ENCODE results near the gene PDXDC1. TPM values are rescaled to one million over a fixed set of nuclear protein-coding genes. Genes with fewer than 3 reads are reported as not detected.
"Not testable (repeated sequence)": the region's sequence is repeated elsewhere in the genome, so short reads cannot be mapped to it uniquely, and the experiment has no call there.

PDXDC1 gene
- total RNA-seq, 1 experiment from 2014 or later: 94.3 TPM

- no peaks in the 10 kb centered on the region for H3K79me2 ChIP-seq (ENCODE audit: insufficient read depth, low read length)
- H4K20me1 ChIP-seq (ENCODE audit: insufficient read depth): no peaks in the 10 kb centered on the region
- no peaks in the 10 kb centered on the region for H3K9me2 ChIP-seq (ENCODE audit: insufficient read depth)
- H3K27me3 ChIP-seq (ENCODE audit: insufficient read depth, low read length): no peaks in the 10 kb centered on the region
- TF ChIP-seq POLR2A (IDR thresholded peaks at IDR 0.05; ENCODE audit: borderline replicate concordance, extremely low read depth, insufficient read depth, insufficient read length) (no peak), SRF (IDR thresholded peaks at IDR 0.05; ENCODE audit: low read depth) (no peak), CTCF (IDR thresholded peaks at IDR 0.05 in 2 of 3, conservative IDR thresholded peaks at IDR 0.05 in 1 of 3; ENCODE audit: borderline replicate concordance in 1 of 3, insufficient read depth in 1 of 3, low read depth in 2 of 3, low read length in 2 of 3) (no peak)
- peaks cover 0 to 8% of the 10 kb centered on the region in 2 experiments; a peak in 1 of 4 replicates for H3K36me3 ChIP-seq (ENCODE audit: control insufficient read depth in 1 of 2, insufficient read depth in 2 of 2, low read length in 2 of 2)
- BruUV-seq (replicated peaks): no TSS peak
- no peak for DNase-seq (ENCODE audit: low read depth, low spot score)
- H3K9me3 ChIP-seq (ENCODE audit: control insufficient read depth in 1 of 2, insufficient read depth in 1 of 2, low read depth in 1 of 2, low read length in 2 of 2): no peaks in the 10 kb centered on the region
- intact Hi-C loops (cut with micrococcal nuclease): no loop called here
- H2AFZ ChIP-seq (ENCODE audit: low read depth, low read length, poor library complexity, severe bottlenecking): no peak overlapping the region
- H3K4me3 ChIP-seq (replicated peaks in 1 of 2; ENCODE audit: low read depth in 1 of 2, low read length in 2 of 2): no peak overlapping the region
- POLR2A ChIA-PET: no interaction called here
- no peak overlapping the region for H3K27ac ChIP-seq (ENCODE audit: low read depth, low read length)
- ATAC-seq: no peak
- H3K4me1 ChIP-seq (ENCODE audit: control insufficient read depth in 1 of 2, insufficient read depth in 2 of 2, low read length in 2 of 2): peaks cover 4 to 13% of the 10 kb centered on the region in 2 experiments; a peak in 2 of 4 replicates
- H3K4me2 ChIP-seq (ENCODE audit: low read length): no peak overlapping the region
- RAD21 ChIA-PET (ENCODE audit: low non-redundant PET in 1 of 2, low total read pairs in 2 of 2, uncharacterized antibody in 2 of 2, unreplicated experiment in 2 of 2): no interaction called here
- H3K9ac ChIP-seq (ENCODE audit: low read length): no peak overlapping the region
- CTCF ChIA-PET: no interaction called here
Measured at GRCh38 chr16:15044286-15044685, 69.5 kb downstream of the PDXDC1 start.

DNA sequence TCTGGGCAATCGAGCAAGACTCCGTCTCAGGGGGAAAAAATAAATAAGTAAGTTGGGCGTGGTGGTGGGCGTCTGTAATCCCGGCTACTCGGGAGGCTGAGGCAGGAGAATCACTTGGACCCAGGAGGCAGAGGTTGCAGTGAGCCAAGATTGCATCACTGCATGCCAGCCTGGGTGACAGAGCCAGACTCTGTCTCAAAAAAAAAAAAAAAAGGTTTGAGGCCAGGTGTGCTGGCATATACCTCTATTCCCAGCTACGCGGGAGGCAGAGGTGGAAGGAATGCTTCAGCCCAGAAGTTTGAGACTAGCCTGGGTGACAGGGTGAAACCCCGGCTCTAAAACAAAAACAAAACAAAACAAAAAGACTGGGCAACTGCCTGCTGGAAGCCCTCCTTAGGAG, 70.4 kb downstream of the PDXDC1 start:
- RAD21 ChIA-PET (ENCODE audit: low non-redundant PET in 1 of 2, low total read pairs in 2 of 2, uncharacterized antibody in 2 of 2, unreplicated experiment in 2 of 2); H4K20me1 ChIP-seq (ENCODE audit: insufficient read depth); H3K4me3 ChIP-seq (replicated peaks in 1 of 2; ENCODE audit: low read depth in 1 of 2, low read length in 2 of 2); DNase-seq (ENCODE audit: low read depth, low spot score); POLR2A ChIA-PET; H2AFZ ChIP-seq (ENCODE audit: low read depth, low read length, poor library complexity, severe bottlenecking); H3K27me3 ChIP-seq (ENCODE audit: insufficient read depth, low read length); H3K4me2 ChIP-seq (ENCODE audit: low read length); H3K9ac ChIP-seq (ENCODE audit: low read length); BruUV-seq (replicated peaks); H3K27ac ChIP-seq (ENCODE audit: low read depth, low read length); H3K9me3 ChIP-seq (ENCODE audit: control insufficient read depth in 1 of 2, insufficient read depth in 1 of 2, low read depth in 1 of 2, low read length in 2 of 2); H3K9me2 ChIP-seq (ENCODE audit: insufficient read depth); intact Hi-C loops (cut with micrococcal nuclease); H3K36me3 ChIP-seq (ENCODE audit: control insufficient read depth in 1 of 2, insufficient read depth in 2 of 2, low read length in 2 of 2); H3K79me2 ChIP-seq (ENCODE audit: insufficient read depth, low read length); CTCF ChIA-PET; ATAC-seq: not testable (repeated sequence)
- H3K4me1 ChIP-seq (ENCODE audit: control insufficient read depth in 1 of 2, insufficient read depth in 2 of 2, low read length in 2 of 2): peaks cover 4 to 13% of the 10 kb centered on the region in 2 experiments; a peak in 2 of 4 replicates
